Liver (tissue), 2 donors: ENCODE measurements around the gene LRRC32.
"Not testable (repeated sequence)": the region's sequence is repeated elsewhere in the genome, so short reads cannot be mapped to it uniquely, and the experiment has no call there.

Experiments
- FOXA1 ChIP-seq: IDR thresholded peaks from 2 replicates; pipeline ENCODE4 v1.6.1; 2016; ENCODE audit warnings: antibody characterized with exemption
- TF ChIP-seq, protein P1 (sequence below): IDR thresholded peaks from 2 replicates; pipeline ENCODE4 v1.6.1; 2016; ENCODE audit warnings: antibody characterized with exemption, mild to moderate bottlenecking
- TF ChIP-seq, protein P2 (sequence below): fragments of 150-350 bp; IDR thresholded peaks from 2 replicates; pipeline ENCODE4 v1.5.1; 2017; ENCODE audit warnings: improper control_type of control experiment, low read depth, low read length; ENCODE audit not compliant: missing input control
- donor health status: healthy.

DNA sequence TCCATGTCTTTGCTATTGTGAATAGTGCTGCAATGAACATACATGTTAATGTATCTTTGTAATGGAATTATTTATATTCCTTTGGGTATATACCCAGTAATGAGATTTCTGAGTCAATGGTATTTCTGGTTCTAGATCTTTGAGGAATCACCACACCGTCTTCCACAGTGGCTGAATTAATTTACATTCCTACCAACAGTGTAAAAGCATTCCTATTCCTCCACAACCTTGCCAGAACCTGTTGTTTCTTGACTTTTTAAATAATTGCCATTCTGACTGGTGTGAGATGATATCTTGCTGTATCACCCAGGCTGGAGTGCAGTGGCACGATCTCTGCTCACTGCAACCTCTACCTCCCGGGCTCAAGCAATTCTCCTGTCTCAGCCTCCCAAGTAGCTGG lies 26.8 kb downstream of the LRRC32 start:
- TF ChIP-seq, protein P1, sequence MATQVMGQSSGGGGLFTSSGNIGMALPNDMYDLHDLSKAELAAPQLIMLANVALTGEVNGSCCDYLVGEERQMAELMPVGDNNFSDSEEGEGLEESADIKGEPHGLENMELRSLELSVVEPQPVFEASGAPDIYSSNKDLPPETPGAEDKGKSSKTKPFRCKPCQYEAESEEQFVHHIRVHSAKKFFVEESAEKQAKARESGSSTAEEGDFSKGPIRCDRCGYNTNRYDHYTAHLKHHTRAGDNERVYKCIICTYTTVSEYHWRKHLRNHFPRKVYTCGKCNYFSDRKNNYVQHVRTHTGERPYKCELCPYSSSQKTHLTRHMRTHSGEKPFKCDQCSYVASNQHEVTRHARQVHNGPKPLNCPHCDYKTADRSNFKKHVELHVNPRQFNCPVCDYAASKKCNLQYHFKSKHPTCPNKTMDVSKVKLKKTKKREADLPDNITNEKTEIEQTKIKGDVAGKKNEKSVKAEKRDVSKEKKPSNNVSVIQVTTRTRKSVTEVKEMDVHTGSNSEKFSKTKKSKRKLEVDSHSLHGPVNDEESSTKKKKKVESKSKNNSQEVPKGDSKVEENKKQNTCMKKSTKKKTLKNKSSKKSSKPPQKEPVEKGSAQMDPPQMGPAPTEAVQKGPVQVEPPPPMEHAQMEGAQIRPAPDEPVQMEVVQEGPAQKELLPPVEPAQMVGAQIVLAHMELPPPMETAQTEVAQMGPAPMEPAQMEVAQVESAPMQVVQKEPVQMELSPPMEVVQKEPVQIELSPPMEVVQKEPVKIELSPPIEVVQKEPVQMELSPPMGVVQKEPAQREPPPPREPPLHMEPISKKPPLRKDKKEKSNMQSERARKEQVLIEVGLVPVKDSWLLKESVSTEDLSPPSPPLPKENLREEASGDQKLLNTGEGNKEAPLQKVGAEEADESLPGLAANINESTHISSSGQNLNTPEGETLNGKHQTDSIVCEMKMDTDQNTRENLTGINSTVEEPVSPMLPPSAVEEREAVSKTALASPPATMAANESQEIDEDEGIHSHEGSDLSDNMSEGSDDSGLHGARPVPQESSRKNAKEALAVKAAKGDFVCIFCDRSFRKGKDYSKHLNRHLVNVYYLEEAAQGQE: not testable (repeated sequence)
- not testable (repeated sequence) for TF ChIP-seq FOXA1
- TF ChIP-seq, protein P2, sequence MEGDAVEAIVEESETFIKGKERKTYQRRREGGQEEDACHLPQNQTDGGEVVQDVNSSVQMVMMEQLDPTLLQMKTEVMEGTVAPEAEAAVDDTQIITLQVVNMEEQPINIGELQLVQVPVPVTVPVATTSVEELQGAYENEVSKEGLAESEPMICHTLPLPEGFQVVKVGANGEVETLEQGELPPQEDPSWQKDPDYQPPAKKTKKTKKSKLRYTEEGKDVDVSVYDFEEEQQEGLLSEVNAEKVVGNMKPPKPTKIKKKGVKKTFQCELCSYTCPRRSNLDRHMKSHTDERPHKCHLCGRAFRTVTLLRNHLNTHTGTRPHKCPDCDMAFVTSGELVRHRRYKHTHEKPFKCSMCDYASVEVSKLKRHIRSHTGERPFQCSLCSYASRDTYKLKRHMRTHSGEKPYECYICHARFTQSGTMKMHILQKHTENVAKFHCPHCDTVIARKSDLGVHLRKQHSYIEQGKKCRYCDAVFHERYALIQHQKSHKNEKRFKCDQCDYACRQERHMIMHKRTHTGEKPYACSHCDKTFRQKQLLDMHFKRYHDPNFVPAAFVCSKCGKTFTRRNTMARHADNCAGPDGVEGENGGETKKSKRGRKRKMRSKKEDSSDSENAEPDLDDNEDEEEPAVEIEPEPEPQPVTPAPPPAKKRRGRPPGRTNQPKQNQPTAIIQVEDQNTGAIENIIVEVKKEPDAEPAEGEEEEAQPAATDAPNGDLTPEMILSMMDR: not testable (repeated sequence)
